Activated CD4-positive, alpha-beta T cell treated with anti-CD3 and anti-CD28 coated beads for 48 hours (primary cell): ENCODE measurements around the gene GABRD.
A peak's percentile ranks its signal among the peaks of the same experiment; 100 is the strongest.

Experiments used
- DNase-seq: peaks from one replicate; pipeline ENCODE4 v3.0.0-alpha.2; 2020

The GABRD gene

GRCh38 chr1:1985375-1986050 is 33.6 kb upstream of the GABRD start:
- DNase-seq: no peak

GRCh38 chr1:1986451-1987141 is 32.5 kb upstream of the GABRD start:
- no peak for DNase-seq

- no peak for DNase-seq
These were observed 32.0 kb upstream of the GABRD start for GRCh38 chr1:1987142-1987510.

GRCh38 chr1:1988061-1988945 is 30.8 kb upstream of the GABRD start:
- DNase-seq: no peak

GRCh38 chr1:1989102-1989542 is 30.0 kb upstream of the GABRD start:
- DNase-seq: no peak

GRCh38 chr1:1989789-1990188 is 29.4 kb upstream of the GABRD start:
- DNase-seq: no peak

GRCh38 chr1:1990222-1990621 is 28.9 kb upstream of the GABRD start:
- no peak for DNase-seq

GRCh38 chr1:1994536-1994935 is 24.6 kb upstream of the GABRD start:
- no peak for DNase-seq

- no peak for DNase-seq
These were observed 22.9 kb upstream of the GABRD start for GRCh38 chr1:1996207-1996651.

- no peak for DNase-seq
These were observed 21.6 kb upstream of the GABRD start for GRCh38 chr1:1997576-1997975.

- no peak for DNase-seq
These were observed 18.7 kb upstream of the GABRD start for GRCh38 chr1:2000432-2000831.

- DNase-seq: no peak
These were observed 18.3 kb upstream of the GABRD start for GRCh38 chr1:2000850-2001249.

- DNase-seq: no peak
These were observed 17.3 kb upstream of the GABRD start for GRCh38 chr1:2001773-2002411.

- DNase-seq: peak; percentile 47
These were observed 15.5 kb upstream of the GABRD start, which contains the start of gene CFAP74 for GRCh38 chr1:2003541-2004131. CFAP74 (minus strand) TSS chr1:2003786; CDS start chr1:1990956, 12,830 bp downstream.

- no peak for DNase-seq
These were observed 14.3 kb upstream of the GABRD start for GRCh38 chr1:2004856-2005255.

- no peak for DNase-seq
These were observed 9.8 kb upstream of the GABRD start for GRCh38 chr1:2009101-2010053.

- no peak for DNase-seq
These were observed 5.0 kb upstream of the GABRD start for GRCh38 chr1:2014181-2014580.

- DNase-seq: no peak
These were observed 4.1 kb upstream of the GABRD start for GRCh38 chr1:2014741-2015735.

- DNase-seq: no peak
These were observed 3.0 kb upstream of the GABRD start for GRCh38 chr1:2016123-2016522.
